Spinal cord (tissue), 10 donors: ENCODE data around the gene TMEM115. TPM values are rescaled to one million over a fixed set of nuclear protein-coding genes. Genes with fewer than 3 reads are reported as not detected.

Source experiments
- DNase-seq, 6 donors: peaks; one replicate each; pipeline versions ENCODE4 v3.0.0 to v3.0.0-alpha.2; 2013 to 2015; ENCODE audit warnings: low spot score in 6 of 6, low read depth in 4 of 6
- H3K27ac ChIP-seq: one replicate; pipeline ENCODE4 v1.5.1; 2013; ENCODE audit warnings: low read depth, low read length, control low read depth
- H3K27me3 ChIP-seq: one replicate; pipeline ENCODE4 v1.6.1; 2013; ENCODE audit warnings: low read length; ENCODE audit not compliant: control insufficient read depth, insufficient read depth
- H3K36me3 ChIP-seq: one replicate; pipeline ENCODE4 v1.6.1; 2013; ENCODE audit warnings: low read length; ENCODE audit not compliant: control insufficient read depth, insufficient read depth
- H3K4me1 ChIP-seq: one replicate; pipeline ENCODE4 v1.6.1; 2013; ENCODE audit warnings: low read length; ENCODE audit not compliant: control insufficient read depth, insufficient read depth
- H3K4me3 ChIP-seq: one replicate; pipeline ENCODE4 v1.5.1; 2013; ENCODE audit warnings: low read depth, low read length, control low read depth
- H3K9me3 ChIP-seq: one replicate; pipeline ENCODE4 v1.6.1; 2013; ENCODE audit warnings: low read length; ENCODE audit not compliant: control insufficient read depth, insufficient read depth
- WGBS: methylation state at CpG from one replicate; pipeline ENCODE4 v1.1.5; 2013; ENCODE audit warnings: missing lambda C conversion rate; ENCODE audit not compliant: insufficient coverage; 5-methylcytosine and 5-hydroxymethylcytosine counted together
- polyA plus RNA-seq, 2 donors: library from polyadenylated mRNA; unstranded; fragments of 120-200 nt; gene quantifications; one replicate each; pipeline ENCODE4 v1.2.1, GENCODE V29; 2013; ENCODE audit not compliant: insufficient read length in 2 of 2
- total RNA-seq, 2 donors: library from RNA; depleted of rRNA in 1 of 2; stranded (reverse); fragments of 120-200 nt in 1 of 2; fragments of >200 nt in 1 of 2; gene quantifications; one replicate each; pipeline versions ENCODE4 v1.2.3 to v1.2.4, GENCODE V29; 2013 to 2014
- donor health status: healthy.

TMEM115 gene
- total and polyA plus RNA-seq, 4 donors, result 21.6 to 49.6 (median 44.4) TPM

DNA sequence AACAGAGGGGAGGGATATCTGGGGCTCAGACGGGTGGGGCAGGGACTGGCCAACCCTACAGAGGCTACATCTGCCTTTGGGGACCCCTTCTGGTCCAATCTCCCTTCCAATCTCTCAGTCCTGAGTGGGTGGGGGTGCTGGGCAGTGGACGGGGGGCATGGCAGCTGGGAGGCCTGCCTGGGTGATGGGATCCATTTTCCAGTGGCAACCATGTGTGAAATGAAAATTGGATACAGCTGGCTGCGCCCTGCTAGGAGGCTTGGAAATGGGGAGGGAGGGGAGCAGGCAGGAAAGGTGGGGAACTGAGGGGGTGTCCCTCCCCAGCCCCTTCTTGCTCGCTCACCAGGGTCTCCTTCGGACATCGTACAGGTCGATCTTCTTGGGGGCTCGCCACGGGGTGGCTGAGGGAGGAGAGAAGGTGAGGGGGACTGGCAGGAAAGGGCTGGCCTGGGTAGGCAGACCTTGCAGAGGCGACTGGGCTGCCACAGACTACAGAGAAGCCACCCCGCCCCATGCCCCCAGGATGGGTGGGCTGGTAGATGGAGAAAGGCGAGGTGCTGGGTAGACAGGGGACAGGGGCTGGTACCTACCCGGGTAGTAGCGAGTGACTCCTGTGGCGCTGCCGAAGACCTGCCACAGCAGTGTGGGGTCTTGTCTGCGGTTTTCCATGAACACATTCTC, 21.2 kb upstream of the TMEM115 start:
- Histone ChIP-seq H3K36me3 (peaks cover 59% of the 10 kb centered on the region), H3K27ac (no peak overlapping the region), H3K4me1 (peaks cover 32% of the 10 kb centered on the region), H3K27me3 (no peaks in the 10 kb centered on the region), H3K4me3 (no peak overlapping the region), H3K9me3 (no peaks in the 10 kb centered on the region)
- 87% methylated on average over 16 of the region's 17 CpGs for WGBS
- DNase-seq, result no peak

DNA sequence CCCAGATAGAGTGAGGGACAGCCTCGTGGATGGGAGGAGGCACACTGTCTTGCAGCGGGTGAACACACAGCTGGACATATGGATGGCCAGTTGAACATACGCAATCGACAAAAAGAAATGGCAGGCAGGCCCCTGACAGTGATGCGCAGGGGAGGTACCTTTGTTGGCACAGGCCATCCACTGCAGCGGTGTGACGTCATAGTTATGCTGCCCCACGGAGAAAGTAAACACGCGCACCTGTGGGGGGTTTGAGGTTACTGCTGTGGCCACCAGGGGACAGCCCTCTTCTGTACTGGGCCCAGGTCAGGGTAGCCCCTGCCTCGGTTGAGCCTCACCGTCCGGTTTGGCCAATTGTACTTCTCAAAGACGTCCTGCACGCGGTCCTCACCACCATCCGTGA, 19.4 kb upstream of the TMEM115 start:
- no peaks in the 10 kb centered on the region for H3K27me3 ChIP-seq
- peaks cover 64% of the 10 kb centered on the region for H3K36me3 ChIP-seq
- no peaks in the 10 kb centered on the region for H3K9me3 ChIP-seq
- no peak overlapping the region for H3K27ac ChIP-seq
- no peak for DNase-seq
- WGBS, result 86% methylated on average over 17 of the region's 17 CpGs
- H3K4me3 ChIP-seq, result no peak overlapping the region
- H3K4me1 ChIP-seq, result peaks cover 22% of the 10 kb centered on the region

DNA sequence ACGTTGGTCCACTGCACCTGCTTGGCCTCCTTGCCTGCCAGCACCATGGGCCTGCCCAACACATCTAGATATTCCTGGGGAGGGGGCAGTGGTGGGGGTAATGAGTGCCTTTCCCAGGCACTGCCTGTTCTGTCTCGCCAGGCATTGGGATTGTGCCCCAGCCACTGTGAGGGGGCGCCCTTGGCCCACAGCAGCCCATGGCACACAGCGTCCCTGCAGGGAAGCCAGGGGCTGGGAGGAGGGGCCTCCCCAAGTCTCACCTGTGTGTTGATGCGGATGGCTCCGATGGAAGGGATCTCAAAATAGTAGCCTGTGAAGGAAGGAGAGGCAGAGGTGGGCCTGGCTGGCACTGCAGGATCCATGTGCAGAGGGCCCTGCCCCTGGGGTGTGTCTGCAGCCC, 18.7 kb upstream of the TMEM115 start:
- Histone ChIP-seq H3K9me3 (no peaks in the 10 kb centered on the region), H3K4me3 (no peak overlapping the region), H3K27me3 (no peaks in the 10 kb centered on the region), H3K36me3 (peaks cover 60% of the 10 kb centered on the region), H3K27ac (no peak overlapping the region), H3K4me1 (peaks cover 23% of the 10 kb centered on the region)
- 89% methylated on average over 5 of the region's 6 CpGs for WGBS
- no peak for DNase-seq

DNA sequence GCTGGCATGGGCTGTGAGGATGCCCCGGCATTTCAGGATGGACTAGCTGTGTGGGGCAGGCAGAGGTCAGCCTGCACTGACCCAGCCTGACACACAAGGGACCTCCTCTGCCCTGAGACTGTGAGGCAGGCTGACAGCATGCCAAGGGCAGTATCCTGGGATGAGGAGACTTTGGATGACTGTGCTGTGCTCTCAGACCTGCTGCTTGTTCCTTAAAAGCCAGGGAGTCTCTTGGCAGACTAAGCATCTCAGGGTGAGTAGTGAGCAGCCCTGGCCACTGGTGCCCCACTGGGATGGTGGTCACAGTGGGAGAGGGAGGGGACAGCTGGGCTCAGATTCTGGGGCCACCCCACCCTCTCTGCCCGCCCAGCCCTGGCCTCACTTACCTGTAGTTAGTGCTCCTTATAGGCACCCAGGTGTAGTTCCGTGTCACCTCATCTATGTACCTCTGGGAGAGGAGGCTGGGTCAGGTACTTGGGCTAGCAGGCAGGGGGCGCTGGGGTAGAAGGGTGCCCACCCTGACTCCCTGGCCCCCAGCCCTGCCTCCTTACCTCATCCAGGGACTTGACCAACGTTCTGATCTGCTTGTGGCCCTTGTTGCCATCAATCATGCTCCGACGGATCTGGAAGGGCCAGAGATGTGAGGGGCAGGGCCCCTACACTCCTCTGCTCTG, 16.1 kb upstream of the TMEM115 start:
- H3K27ac ChIP-seq, result no peak overlapping the region
- WGBS, result 73% methylated on average over 7 of the region's 7 CpGs

DNA sequence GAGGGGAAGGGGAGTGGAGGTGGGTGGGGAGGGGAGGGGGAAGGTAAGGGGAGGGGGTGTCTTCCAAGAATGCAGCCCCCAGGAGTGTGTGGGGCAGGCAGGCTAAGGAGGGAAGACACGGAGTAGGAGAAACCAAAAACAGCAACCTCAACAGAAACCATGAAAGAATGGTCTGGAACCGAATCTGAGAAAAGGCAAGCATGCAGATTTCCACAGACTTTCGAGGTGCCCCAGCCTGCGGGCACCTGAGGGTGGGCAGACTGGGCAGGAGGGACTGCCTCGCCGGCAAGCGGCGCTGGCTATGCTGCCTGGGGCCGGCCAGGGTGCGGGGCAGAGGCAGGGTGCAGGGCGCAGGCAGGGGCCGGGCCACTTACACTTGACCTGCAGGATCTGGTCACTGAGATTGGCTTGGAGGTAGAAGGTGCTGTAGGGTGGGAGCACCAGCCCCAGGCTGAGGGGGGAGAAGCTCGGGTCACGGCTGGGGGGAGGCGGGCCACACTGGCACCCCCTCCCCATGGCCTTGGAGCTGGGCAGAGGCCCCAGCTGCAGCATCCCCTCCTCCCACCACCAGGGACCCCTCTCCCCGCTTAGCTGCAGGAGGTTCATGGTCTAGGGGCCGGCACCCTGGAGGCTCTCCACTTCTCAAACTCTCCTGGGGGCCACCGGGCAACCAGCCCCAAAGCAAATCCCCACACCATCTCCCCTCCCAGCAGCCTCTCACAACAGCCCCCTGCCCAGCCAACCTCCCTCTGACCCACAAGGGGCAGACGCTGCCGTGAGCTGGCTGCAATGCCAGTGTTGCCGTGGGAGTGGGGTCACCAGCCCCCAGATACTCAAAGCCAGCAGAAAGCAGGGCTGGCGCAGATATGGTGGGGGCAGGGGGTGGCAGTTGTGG, 15.3 kb upstream of the TMEM115 start:
- H3K9me3 ChIP-seq, result no peaks in the 10 kb centered on the region
- no peak overlapping the region for H3K27ac ChIP-seq
- DNase-seq, result no peak

More for the DNA sequence above, 16.1 kb upstream of the TMEM115 start:
- no peaks in the 10 kb centered on the region for H3K9me3 ChIP-seq
- no peaks in the 10 kb centered on the region for H3K27me3 ChIP-seq
- peaks cover 24% of the 10 kb centered on the region for H3K4me1 ChIP-seq
- no peak for DNase-seq
- H3K4me3 ChIP-seq, result no peak overlapping the region
- peaks cover 60% of the 10 kb centered on the region for H3K36me3 ChIP-seq

GRCh38 chr3:50373146-50374051, 14.1 kb upstream of the TMEM115 start:
- Histone ChIP-seq H3K9me3 (no peaks in the 10 kb centered on the region), H3K4me3 (no peak overlapping the region), H3K36me3 (peaks cover 52% of the 10 kb centered on the region), H3K27ac (no peak overlapping the region), H3K4me1 (peaks cover 21% of the 10 kb centered on the region), H3K27me3 (no peaks in the 10 kb centered on the region)
- 38% methylated on average over 10 of the region's 12 CpGs for WGBS
- peak in 1 of 6 donors; percentile 55 for DNase-seq

More for the DNA sequence above, 15.3 kb upstream of the TMEM115 start:
- peaks cover 24% of the 10 kb centered on the region for H3K4me1 ChIP-seq
- H3K4me3 ChIP-seq, result no peak overlapping the region
- H3K27me3 ChIP-seq, result no peaks in the 10 kb centered on the region
- WGBS, result 60% methylated on average over 18 of the region's 22 CpGs
- H3K36me3 ChIP-seq, result peaks cover 60% of the 10 kb centered on the region

DNA sequence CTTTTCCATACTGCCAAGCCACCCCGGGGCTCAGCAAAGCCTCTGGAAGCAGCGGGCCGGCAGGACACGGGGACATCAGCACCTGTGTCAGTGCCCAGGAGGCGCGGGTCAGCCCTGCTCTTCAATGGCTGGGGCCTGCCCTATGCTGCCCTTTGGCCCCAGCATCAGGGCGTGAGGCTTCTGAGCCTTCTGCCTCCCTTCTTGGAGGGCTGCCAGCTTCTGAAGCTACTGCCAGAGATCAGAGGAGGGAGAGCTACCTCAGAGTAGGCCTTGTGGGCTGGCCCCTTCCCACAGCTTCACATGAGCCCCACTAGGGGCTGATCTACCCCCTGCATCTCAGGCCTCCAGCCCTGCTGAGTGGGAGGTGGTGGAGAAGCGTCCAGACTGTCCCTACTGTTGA, 13.0 kb upstream of the TMEM115 start:
- WGBS, result 56% methylated on average over 8 of the region's 8 CpGs
- Histone ChIP-seq H3K4me1 (peaks cover 21% of the 10 kb centered on the region), H3K27ac (no peak overlapping the region), H3K27me3 (no peaks in the 10 kb centered on the region), H3K9me3 (no peaks in the 10 kb centered on the region), H3K4me3 (no peak overlapping the region), H3K36me3 (peaks cover 47% of the 10 kb centered on the region)
- DNase-seq, result peak in 1 of 6 donors; percentile 59

GRCh38 chr3:50371133-50371685, 11.9 kb upstream of the TMEM115 start:
- Histone ChIP-seq H3K4me3 (no peak overlapping the region), H3K27ac (no peak overlapping the region), H3K36me3 (peaks cover 56% of the 10 kb centered on the region), H3K27me3 (no peaks in the 10 kb centered on the region), H3K4me1 (peaks cover 21% of the 10 kb centered on the region), H3K9me3 (no peaks in the 10 kb centered on the region)
- DNase-seq, result no peak
- 78% methylated on average over 3 of the region's 3 CpGs for WGBS
